ENCODE data around the gene MC2R.
"Not testable (repeated sequence)": the region's sequence is repeated elsewhere in the genome, so short reads cannot be mapped to it uniquely, and the experiment has no call there.

MC2R gene

GRCh38 chr18:13892098-13892497 lies 23.2 kb downstream of the MC2R start:
- DNase-seq = no peak

DNA sequence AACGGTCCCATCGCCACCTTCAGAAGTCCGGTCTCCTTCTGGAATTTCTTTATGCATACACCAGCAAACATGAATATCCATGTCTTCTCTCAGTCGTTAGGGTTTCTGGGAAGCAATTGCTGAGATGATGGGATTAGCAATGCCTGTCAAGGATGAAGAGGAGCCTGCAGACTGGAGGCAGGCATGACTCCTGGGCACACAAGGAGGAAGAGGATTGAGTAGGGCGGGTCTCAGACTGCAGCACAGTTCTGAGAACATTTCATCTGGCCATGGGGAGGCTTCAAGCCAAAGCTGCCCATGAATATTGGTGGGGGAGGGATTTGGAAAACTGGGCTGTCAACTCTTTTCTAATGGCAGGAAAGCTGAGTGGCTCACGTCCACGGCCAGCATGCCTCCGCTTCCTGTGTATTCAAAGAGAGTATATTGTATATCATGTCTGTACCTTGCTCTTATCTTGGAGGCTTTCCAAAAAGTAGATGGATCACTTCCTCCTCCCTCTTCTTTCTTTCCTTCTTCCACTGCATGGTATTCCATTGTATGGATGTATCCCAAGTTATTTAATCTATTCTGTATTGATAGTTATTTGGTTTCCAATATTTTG lies 24.5 kb downstream of the MC2R start:
- DNase-seq = no peak

DNA sequence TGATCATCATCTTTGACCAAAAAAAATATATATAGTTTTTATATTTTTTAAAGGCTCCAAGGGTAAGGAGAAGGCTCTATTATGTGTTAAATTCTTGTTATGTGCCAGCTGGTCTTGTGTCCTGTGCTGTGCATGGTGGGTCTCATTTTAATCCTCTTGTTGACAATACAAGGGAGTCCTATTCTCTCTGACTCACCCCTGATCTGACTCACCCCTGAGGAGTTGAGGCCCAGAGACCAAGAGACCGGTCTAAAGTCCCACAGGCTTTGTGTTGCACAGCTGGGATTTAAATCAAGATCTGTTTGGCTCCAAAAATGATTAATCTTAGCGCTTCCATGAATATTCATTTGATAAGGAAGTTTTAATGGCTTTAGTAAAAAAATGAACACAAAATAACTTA lies 25.7 kb downstream of the MC2R start:
- no peak for DNase-seq

DNA sequence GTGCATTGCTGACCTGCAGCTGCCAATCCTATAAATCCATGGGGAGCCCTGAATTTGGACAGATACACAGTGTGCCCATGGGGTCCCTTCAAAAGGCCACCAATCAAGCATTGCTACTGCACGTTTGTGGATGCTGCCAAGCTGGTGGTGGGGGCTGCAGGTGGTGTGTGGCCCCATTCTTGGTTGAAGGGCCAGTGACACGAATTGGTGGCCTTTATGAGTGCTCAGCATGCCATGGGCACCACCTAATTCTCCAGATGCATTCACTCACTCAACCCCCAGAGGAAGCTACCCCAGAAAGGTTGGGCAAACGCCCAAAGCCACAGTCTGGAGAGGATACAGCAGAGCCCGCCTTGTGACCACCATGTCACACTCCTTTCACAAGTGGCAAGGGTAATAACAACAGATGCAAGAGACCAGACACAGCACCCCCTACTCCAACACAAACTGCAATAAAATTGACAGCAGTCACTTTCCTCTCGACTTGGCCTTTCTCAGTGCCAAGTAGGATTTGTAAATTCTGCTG lies 27.1 kb downstream of the MC2R start:
- DNase-seq = no peak

- no peak for DNase-seq
Measured at GRCh38 chr18:13885009-13885408, 30.3 kb downstream of the MC2R start.

DNA sequence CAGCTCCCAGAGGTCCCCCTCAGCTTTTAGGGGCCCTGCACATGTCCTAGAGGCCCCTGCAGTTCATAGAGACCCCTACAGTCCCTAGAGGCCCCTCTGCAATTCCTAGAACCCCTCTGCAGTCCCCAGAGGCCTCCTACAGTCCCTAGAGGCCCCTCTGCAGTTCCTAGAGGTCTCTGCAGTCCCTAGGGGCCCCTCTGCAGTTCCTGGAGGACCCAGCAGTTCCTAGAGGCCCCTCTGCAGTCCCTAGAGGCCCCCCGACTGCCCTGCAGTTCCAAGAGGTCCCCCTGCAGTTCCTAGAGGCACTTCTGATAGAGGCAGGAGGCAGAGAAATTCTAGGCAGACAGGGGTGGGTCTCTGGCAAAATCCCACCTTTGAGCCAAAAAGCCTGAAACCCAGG lies 35.4 kb downstream of the MC2R start:
- no peak for DNase-seq

GRCh38 chr18:13879492-13879891 lies 35.8 kb downstream of the MC2R start:
- no peak for DNase-seq

- DNase-seq = no peak
Measured at GRCh38 chr18:13878857-13879256, 36.5 kb downstream of the MC2R start.

- no peak for DNase-seq
Measured at GRCh38 chr18:13877157-13877556, 38.2 kb downstream of the MC2R start.

- no peak for DNase-seq
Measured at GRCh38 chr18:13874558-13874957, 40.8 kb downstream of the MC2R start.

DNA sequence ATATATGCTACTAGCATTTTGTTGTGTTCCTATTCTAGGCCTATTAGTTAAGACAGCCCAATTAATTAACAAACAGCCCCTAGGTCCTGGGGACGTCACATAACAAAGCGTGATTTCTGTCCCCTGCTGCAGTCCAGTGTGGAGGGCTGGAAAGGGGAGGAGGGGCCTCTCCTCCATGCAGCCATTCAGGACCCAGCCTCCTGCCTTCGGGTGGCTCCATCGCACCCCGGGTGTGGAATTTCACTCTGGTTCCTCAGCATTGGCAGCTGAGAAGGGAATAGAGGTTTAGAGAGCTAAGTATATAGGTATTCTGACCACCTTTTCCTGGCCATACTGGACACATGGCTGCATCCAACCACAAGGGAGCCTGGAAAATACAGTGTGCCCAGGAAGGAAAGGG lies 42.4 kb downstream of the MC2R start:
- no peak for DNase-seq

GRCh38 chr18:13872373-13872772 lies 43.0 kb downstream of the MC2R start:
- DNase-seq = no peak

GRCh38 chr18:13871701-13872100 lies 43.6 kb downstream of the MC2R start:
- peak in 1 of 14 donors; percentile 86 for DNase-seq

GRCh38 chr18:13868501-13869271 lies 46.6 kb downstream of the MC2R start:
- DNase-seq = peak in 1 of 14 donors; percentile 87

GRCh38 chr18:13862898-13863297 lies 52.4 kb downstream of the MC2R start:
- DNase-seq = not testable (repeated sequence)

- no peak for DNase-seq
Measured at GRCh38 chr18:13849791-13850190, 65.5 kb downstream of the MC2R start.

GRCh38 chr18:13836559-13836958 lies 78.8 kb downstream of the MC2R start:
- DNase-seq = no peak

- DNase-seq = no peak
Measured at GRCh38 chr18:13835202-13835601, 80.1 kb downstream of the MC2R start.

DNA sequence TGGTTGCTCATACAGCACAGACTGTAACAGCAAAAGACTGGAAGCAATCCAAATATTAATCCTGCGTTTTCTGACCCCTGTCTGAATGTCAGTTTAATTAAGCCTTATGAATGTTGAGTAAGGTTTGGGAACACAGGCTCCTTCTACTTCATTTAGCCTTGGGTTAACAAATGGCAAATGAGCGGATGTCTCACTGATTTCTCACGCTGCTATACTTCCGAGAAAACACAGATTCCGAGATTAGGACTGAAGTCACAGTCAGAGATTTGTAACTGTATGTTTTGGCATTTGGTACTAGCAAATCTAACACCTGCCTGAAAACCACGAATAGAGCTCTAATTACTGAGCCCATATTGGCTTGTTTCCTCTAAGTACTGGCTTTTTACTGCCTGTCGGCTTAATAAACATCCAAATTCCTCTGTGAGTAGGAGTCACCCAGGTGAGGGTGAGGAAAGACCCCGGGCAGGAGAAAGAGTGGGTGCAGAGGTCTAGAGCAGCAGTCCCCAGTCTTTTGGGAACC lies 80.8 kb downstream of the MC2R start:
- peak in 1 of 14 donors; percentile 1 for DNase-seq

Measured in C1 segment of cervical spinal cord (tissue), 14 donors.